Fibroblast of lung (primary cell): ENCODE data around the gene EDC4. TPM values are rescaled to one million over a fixed set of nuclear protein-coding genes. Genes with fewer than 3 reads are reported as not detected.
A peak's percentile ranks its signal among the peaks of the same experiment; 100 is the strongest.
"Not testable (repeated sequence)": the region's sequence is repeated elsewhere in the genome, so short reads cannot be mapped to it uniquely, and the experiment has no call there.

ENCODE experiments used
- DNase-seq, 2 donors: peaks; one replicate each; pipeline versions ENCODE4 v3.0.0 to v3.0.0-alpha.2; 2010; ENCODE audit warnings: low read depth in 2 of 2
- H2AFZ ChIP-seq: 2 replicates; pipeline ENCODE4 v1.5.1; 2012; ENCODE audit warnings: low read length, control low read depth, inconsistent platforms
- H3K27ac ChIP-seq: 2 replicates; pipeline ENCODE4 v1.5.1; 2011; ENCODE audit warnings: low read length, control low read depth; ENCODE audit not compliant: insufficient read depth
- H3K27me3 ChIP-seq: 2 replicates; pipeline ENCODE4 v1.5.1; 2011; ENCODE audit warnings: mild to moderate bottlenecking, low read length; ENCODE audit not compliant: control insufficient read depth, insufficient read depth
- H3K36me3 ChIP-seq: 2 replicates; pipeline ENCODE4 v1.5.1; 2011; ENCODE audit warnings: low read length; ENCODE audit not compliant: control insufficient read depth, insufficient read depth
- H3K4me1 ChIP-seq: 2 replicates; pipeline ENCODE4 v1.5.1; 2011; ENCODE audit warnings: low read length; ENCODE audit not compliant: control insufficient read depth, insufficient read depth; ENCODE audit errors: extremely low read depth
- H3K4me2 ChIP-seq: 2 replicates; pipeline ENCODE4 v1.5.1; 2011; ENCODE audit warnings: low read length, control low read depth; ENCODE audit not compliant: insufficient read depth; ENCODE audit errors: extremely low read depth
- H3K4me3 ChIP-seq, 4 experiments: fragments of 200-600 bp in 1 of 4; sonication (generic) in 1 of 4; replicated peaks in 1 of 4; 2 replicates each; pipeline ENCODE4 v1.5.1; 2011 to 2016; ENCODE audit warnings: low read length in 4 of 4, low read depth in 3 of 4, mild to moderate bottlenecking in 3 of 4, control low read depth in 2 of 4, inconsistent platforms in 1 of 4, mixed read lengths in 1 of 4; ENCODE audit not compliant: insufficient read depth in 1 of 4; ENCODE audit errors: control extremely low read depth in 1 of 4
- H3K79me2 ChIP-seq: 2 replicates; pipeline ENCODE4 v1.5.1; 2012; ENCODE audit warnings: mild to moderate bottlenecking, low read length, inconsistent platforms; ENCODE audit not compliant: control insufficient read depth, insufficient read depth
- H3K9ac ChIP-seq: 2 replicates; pipeline ENCODE4 v1.5.1; 2011; ENCODE audit warnings: mild to moderate bottlenecking, low read length, control low read depth; ENCODE audit not compliant: insufficient read depth
- H3K9me3 ChIP-seq: 2 replicates; pipeline ENCODE4 v1.5.1; 2012; ENCODE audit warnings: low read depth, low read length; ENCODE audit not compliant: control insufficient read depth, insufficient read depth
- H4K20me1 ChIP-seq: 2 replicates; pipeline ENCODE4 v1.5.1; 2011; ENCODE audit warnings: low read length; ENCODE audit not compliant: control insufficient read depth, insufficient read depth; ENCODE audit errors: extremely low read depth
- EZH2 ChIP-seq: IDR thresholded peaks from 2 replicates; pipeline ENCODE4 v1.5.1; 2012; ENCODE audit warnings: low read length, control low read depth, mild to moderate bottlenecking; ENCODE audit errors: missing control alignments
- polyA plus RNA-seq, 2 donors: library from polyadenylated mRNA; depleted of rRNA in 1 of 2; stranded (reverse) in 1 of 2; unstranded in 1 of 2; fragments of >200 nt; gene quantifications; 2 replicates each; pipeline ENCODE4 v1.2.1, GENCODE V29; 2011 to 2012; ENCODE audit warnings: missing spikeins in 1 of 2
- total RNA-seq: library from RNA; depleted of rRNA; stranded (reverse); fragments of >200 nt; gene quantifications from 2 replicates; pipeline ENCODE4 v1.2.1, GENCODE V29; 2014
- TF ChIP-seq, protein P1 (sequence below), 2 donors: IDR thresholded peaks in 1 of 2; conservative IDR thresholded peaks in 1 of 2; 1 replicate in 1 of 2; 2 replicates in 1 of 2; pipeline ENCODE4 v1.5.1; 2011 to 2012; ENCODE audit warnings: low read length in 2 of 2, control low read depth in 1 of 2, inconsistent platforms in 1 of 2, low read depth in 1 of 2, mild to moderate bottlenecking in 1 of 2

The EDC4 gene
- total and polyA plus RNA-seq, 2 donors (not counting 1 experiment from before 2014, with no cell fraction given) = 27.4 to 49.4 TPM

DNA sequence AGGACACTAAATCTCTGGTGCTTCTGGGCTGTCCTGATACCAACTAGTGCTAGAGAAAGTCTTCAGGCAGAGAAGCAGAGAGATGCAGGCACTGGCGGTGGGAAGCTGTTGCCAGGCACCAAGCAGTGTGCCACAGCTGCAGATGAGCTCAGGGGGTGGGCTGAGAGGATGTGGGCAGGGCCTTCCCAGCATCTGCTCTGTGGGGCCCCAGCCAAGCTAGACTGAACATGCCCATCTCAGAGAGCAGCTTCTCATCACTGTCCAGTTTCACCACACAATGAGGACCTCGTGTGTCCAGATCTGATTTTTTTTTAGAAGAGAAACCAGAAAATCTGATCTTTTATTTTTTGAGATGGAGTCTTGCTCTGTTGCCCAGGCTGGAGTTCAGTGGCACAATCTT, 37.3 kb downstream of the EDC4 start:
- H3K27ac ChIP-seq = peak overlapping the region; percentile 16
- H3K9ac ChIP-seq = no peak overlapping the region
- no peak for TF ChIP-seq EZH2
- TF ChIP-seq, protein P1, sequence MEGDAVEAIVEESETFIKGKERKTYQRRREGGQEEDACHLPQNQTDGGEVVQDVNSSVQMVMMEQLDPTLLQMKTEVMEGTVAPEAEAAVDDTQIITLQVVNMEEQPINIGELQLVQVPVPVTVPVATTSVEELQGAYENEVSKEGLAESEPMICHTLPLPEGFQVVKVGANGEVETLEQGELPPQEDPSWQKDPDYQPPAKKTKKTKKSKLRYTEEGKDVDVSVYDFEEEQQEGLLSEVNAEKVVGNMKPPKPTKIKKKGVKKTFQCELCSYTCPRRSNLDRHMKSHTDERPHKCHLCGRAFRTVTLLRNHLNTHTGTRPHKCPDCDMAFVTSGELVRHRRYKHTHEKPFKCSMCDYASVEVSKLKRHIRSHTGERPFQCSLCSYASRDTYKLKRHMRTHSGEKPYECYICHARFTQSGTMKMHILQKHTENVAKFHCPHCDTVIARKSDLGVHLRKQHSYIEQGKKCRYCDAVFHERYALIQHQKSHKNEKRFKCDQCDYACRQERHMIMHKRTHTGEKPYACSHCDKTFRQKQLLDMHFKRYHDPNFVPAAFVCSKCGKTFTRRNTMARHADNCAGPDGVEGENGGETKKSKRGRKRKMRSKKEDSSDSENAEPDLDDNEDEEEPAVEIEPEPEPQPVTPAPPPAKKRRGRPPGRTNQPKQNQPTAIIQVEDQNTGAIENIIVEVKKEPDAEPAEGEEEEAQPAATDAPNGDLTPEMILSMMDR (conservative IDR thresholded peaks at IDR 0.05 in 1 of 2, IDR thresholded peaks at IDR 0.05 in 1 of 2; ENCODE audit: low read depth in 1 of 2, low read length in 2 of 2) = no peak
- no peaks in the 10 kb centered on the region for H3K9me3 ChIP-seq
- H4K20me1 ChIP-seq = no peaks in the 10 kb centered on the region
- peaks cover 9% of the 10 kb centered on the region for H3K36me3 ChIP-seq
- no peak overlapping the region for H3K4me2 ChIP-seq
- H3K4me1 ChIP-seq = no peaks in the 10 kb centered on the region
- no peak overlapping the region for H2AFZ ChIP-seq
- H3K27me3 ChIP-seq = no peaks in the 10 kb centered on the region
- DNase-seq = peak; percentile 38 to 65
- no peaks in the 10 kb centered on the region for H3K79me2 ChIP-seq
- no peak overlapping the region for H3K4me3 ChIP-seq

DNA sequence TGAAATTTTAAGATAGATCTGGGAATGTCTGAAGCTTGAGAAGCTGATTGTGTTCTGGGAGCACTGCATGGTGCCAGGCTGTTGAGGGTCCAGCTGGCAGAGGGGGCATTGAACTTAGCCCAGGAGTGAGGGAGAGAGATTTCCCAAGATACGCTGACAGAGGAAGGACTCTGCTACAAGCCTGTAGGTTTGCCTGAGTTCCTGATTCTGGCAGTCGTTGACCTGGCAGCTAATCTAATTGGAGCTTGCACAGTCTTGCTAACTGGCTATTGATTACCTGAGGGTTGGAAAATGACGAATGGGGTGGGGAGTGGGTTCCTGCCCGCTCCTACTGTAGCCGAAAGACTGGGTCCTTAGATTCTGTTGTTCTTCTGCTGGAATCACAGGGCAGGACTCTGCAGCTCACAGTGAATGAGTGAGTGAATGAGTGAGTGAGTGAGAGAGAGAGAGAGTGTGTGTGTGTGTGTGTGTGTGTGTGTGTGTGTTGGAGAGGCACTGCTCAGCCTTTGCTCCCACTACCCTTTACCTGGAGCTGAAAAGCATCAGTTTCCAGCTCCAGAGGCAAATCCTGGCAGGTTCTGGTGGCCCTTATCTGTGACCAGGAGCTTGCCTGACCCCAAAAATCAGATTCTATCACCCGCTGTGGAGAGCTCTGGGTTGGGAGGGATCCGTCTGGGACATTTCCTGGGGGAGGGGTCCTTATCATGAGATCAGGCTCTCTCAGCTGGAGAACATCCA, 42.1 kb downstream of the EDC4 start:
- Histone ChIP-seq H3K27ac (no peak overlapping the region), H4K20me1 (peaks cover 2% of the 10 kb centered on the region), H3K4me3 (no peak overlapping the region)

DNA sequence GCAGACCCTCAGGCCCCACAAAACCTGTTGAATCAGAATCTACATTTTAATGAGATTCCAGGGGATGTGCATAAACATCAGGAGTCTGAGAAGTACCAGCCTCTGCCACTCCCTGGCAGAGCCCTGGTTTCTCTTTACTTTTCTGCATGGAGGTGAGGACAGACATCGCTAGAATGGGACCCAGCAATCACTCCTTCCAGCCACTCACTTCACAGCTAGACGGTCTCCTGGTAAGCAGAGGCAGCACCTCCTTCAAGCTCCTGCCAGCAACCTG, 42.6 kb downstream of the EDC4 start:
- H3K4me3 ChIP-seq, H3K36me3 ChIP-seq, H3K27ac ChIP-seq, H2AFZ ChIP-seq, DNase-seq, H3K79me2 ChIP-seq, H3K9ac ChIP-seq, H3K27me3 ChIP-seq, H4K20me1 ChIP-seq, H3K4me2 ChIP-seq, H3K9me3 ChIP-seq: not testable (repeated sequence)
- H3K4me1 ChIP-seq = peaks cover 16% of the 10 kb centered on the region

More for the DNA sequence above, 42.1 kb downstream of the EDC4 start:
- Histone ChIP-seq H3K36me3 (peaks cover 2% of the 10 kb centered on the region), H3K27me3 (no peaks in the 10 kb centered on the region), H3K9ac (no peak overlapping the region), H3K4me2 (no peak overlapping the region), H2AFZ (no peak overlapping the region), H3K9me3 (no peaks in the 10 kb centered on the region), H3K4me1 (peaks cover 16% of the 10 kb centered on the region), H3K79me2 (peaks cover 6% of the 10 kb centered on the region)
- DNase-seq = no peak
- no peak for TF ChIP-seq EZH2
- TF ChIP-seq, protein P1 (conservative IDR thresholded peaks at IDR 0.05 in 1 of 2, IDR thresholded peaks at IDR 0.05 in 1 of 2; ENCODE audit: low read depth in 1 of 2, low read length in 2 of 2) = no peak
